MG63 (cell line): ENCODE results near the gene ABHD16A. TPM values are rescaled to one million over a fixed set of nuclear protein-coding genes. Genes with fewer than 3 reads are reported as not detected.

ENCODE experiments used
- DNase-seq: peaks from one replicate; pipeline ENCODE4 v3.0.0-alpha.2; 2020
- H3K27me3 ChIP-seq: fragments of 250-450 bp; sonication (Bioruptor Pico); 2 replicates; pipeline ENCODE4 v1.5.1; 2020; ENCODE audit warnings: mild to moderate bottlenecking, moderate library complexity
- H3K36me3 ChIP-seq: fragments of 250-450 bp; sonication (Bioruptor Pico); 2 replicates; pipeline ENCODE4 v1.5.1; 2020; ENCODE audit warnings: mild to moderate bottlenecking, moderate library complexity
- H3K4me3 ChIP-seq: fragments of 250-450 bp; sonication (Bioruptor Pico); 2 replicates; pipeline ENCODE4 v1.5.1; 2020; ENCODE audit warnings: mild to moderate bottlenecking, moderate library complexity
- H3K9me3 ChIP-seq: fragments of 250-450 bp; sonication (Bioruptor Pico); 2 replicates; pipeline ENCODE4 v1.5.1; 2020; ENCODE audit warnings: mild to moderate bottlenecking, moderate library complexity
- total RNA-seq: library from RNA; depleted of rRNA; stranded (reverse); fragments of >200 nt; shearing (Covaris generic); gene quantifications from 2 replicates; pipeline ENCODE4 v1.2.3, GENCODE V29; 2014; ENCODE audit warnings: low replicate concordance

Gene ABHD16A
- total RNA-seq, 1 experiment from 2014 or later: 43.4 TPM

DNA sequence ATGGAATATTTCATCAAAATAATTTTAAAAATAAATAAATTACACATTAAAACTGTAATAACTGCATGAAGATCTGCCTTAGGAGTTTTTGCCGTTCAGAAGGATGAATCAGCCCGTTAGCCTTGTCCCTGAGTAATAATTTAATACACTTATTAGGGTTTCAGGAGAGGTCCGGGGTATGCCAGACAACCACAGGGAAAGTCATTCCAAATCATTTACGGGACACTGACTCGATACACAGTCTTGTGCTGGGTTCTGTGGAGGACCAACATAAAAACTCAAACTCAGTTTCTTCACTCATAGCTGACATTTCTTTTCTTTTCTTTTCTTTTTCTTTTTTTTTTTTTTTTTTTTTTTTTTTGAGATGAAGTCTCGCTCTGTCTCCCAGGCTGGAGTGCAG is 2.8 kb upstream of the ABHD16A start:
- H3K9me3 ChIP-seq: no peaks in the 10 kb centered on the region
- H3K27me3 ChIP-seq: no peaks in the 10 kb centered on the region
- H3K4me3 ChIP-seq: no peak overlapping the region
- no peaks in the 10 kb centered on the region for H3K36me3 ChIP-seq
- DNase-seq: no peak

- peak; percentile 4 for DNase-seq
- no peaks in the 10 kb centered on the region for H3K36me3 ChIP-seq
- no peaks in the 10 kb centered on the region for H3K9me3 ChIP-seq
- H3K27me3 ChIP-seq: no peaks in the 10 kb centered on the region
- peak overlapping the region; percentile 91 for H3K4me3 ChIP-seq
Measured at GRCh38 chr6:31702405-31702818, 712 bp downstream of the ABHD16A start.

- Histone ChIP-seq H3K4me3 (peak overlapping the region; percentile 91), H3K36me3 (no peaks in the 10 kb centered on the region), H3K9me3 (no peaks in the 10 kb centered on the region), H3K27me3 (no peaks in the 10 kb centered on the region)
- no peak for DNase-seq
Measured at GRCh38 chr6:31701666-31702404, 1.3 kb downstream of the ABHD16A start.

- no peak for DNase-seq
Measured at GRCh38 chr6:31700740-31701401, 2.3 kb downstream of the ABHD16A start.

GRCh38 chr6:31697555-31697954 is 5.6 kb downstream of the ABHD16A start:
- H3K4me3 ChIP-seq: no peak overlapping the region
- H3K27me3 ChIP-seq: no peaks in the 10 kb centered on the region
- DNase-seq: peak; percentile 9
- H3K9me3 ChIP-seq: no peaks in the 10 kb centered on the region
- H3K36me3 ChIP-seq: no peaks in the 10 kb centered on the region

More at GRCh38 chr6:31700740-31701401, 2.3 kb downstream of the ABHD16A start:
- Histone ChIP-seq H3K9me3 (no peaks in the 10 kb centered on the region), H3K36me3 (no peaks in the 10 kb centered on the region), H3K4me3 (no peak overlapping the region), H3K27me3 (no peaks in the 10 kb centered on the region)

GRCh38 chr6:31693535-31693934 is 9.6 kb downstream of the ABHD16A start:
- Histone ChIP-seq H3K27me3 (no peaks in the 10 kb centered on the region), H3K4me3 (no peak overlapping the region), H3K36me3 (no peaks in the 10 kb centered on the region), H3K9me3 (no peaks in the 10 kb centered on the region)
- DNase-seq: no peak

DNA sequence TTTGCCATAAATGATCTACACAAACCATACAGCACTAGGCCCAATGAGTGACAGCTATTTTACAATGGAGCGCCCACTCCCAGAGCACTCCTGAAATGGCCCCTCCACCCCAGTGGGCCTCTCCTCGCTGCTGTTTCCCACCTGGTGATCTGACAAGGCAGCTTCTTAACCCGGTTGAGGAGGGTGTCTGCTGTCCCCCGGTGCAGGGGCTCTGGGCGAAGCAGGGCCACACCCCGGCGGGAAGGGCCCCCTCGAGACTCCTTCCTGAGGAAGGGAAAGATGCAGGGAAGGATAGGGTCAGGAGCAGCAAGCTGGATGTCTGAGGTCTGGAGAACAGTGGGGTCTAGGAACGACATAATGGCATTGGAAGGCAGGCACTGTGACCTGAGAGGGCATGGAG is 10.2 kb downstream of the ABHD16A start:
- Histone ChIP-seq H3K36me3 (no peaks in the 10 kb centered on the region), H3K4me3 (no peak overlapping the region), H3K27me3 (no peaks in the 10 kb centered on the region), H3K9me3 (no peaks in the 10 kb centered on the region)
- DNase-seq: no peak

DNA sequence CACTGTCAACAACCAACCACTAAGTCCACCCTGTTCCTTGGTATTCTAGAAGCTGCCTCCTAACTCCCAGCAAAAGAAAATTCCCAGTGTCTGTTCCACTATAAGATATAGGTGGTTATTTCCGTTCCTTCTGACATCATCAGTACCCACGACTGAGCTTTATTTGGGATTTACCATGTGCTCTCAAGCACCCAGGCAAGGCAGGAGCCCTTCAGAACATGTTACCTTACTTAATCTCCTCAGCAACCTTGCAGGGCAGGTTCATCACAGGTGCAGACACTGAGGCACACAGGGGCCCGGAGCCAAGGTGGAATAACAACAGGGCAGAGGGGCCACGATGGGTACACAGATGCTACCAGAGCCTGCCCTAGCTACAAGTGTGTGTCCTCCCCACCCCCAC is 10.8 kb downstream of the ABHD16A start:
- Histone ChIP-seq H3K9me3 (no peaks in the 10 kb centered on the region), H3K27me3 (no peaks in the 10 kb centered on the region), H3K36me3 (no peaks in the 10 kb centered on the region), H3K4me3 (no peak overlapping the region)
- DNase-seq: no peak

DNA sequence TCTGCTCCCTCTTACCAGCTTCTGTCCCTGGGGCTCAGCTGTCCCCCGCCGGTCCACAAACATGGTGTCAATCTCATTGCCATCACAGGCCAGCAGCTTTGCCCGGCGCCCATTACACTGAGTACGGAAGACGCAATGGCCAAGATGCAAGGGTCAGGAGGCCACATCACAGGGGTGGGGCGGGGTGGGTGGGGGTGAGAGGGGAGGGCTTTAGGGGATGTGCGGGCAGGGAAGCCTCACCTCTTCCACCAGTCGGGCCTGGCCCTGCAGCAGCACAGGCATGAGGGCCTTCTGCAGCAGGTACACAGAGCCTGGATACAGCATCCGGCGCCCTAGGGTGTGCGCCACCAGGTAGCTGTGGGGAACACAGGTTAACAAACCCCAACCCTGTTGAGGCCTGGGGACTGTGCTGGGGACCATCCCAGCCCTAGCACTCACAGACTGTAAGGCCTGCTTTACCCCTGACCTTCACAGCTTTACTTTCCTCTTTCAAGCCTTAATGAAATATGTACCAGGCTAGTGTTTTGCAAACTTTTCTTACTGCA is 11.5 kb downstream of the ABHD16A start:
- Histone ChIP-seq H3K27me3 (no peaks in the 10 kb centered on the region), H3K36me3 (no peaks in the 10 kb centered on the region), H3K4me3 (no peak overlapping the region), H3K9me3 (no peaks in the 10 kb centered on the region)
- DNase-seq: no peak

GRCh38 chr6:31691078-31691463 is 12.1 kb downstream of the ABHD16A start:
- H3K9me3 ChIP-seq: no peaks in the 10 kb centered on the region
- no peak overlapping the region for H3K4me3 ChIP-seq
- no peak for DNase-seq
- H3K27me3 ChIP-seq: no peaks in the 10 kb centered on the region
- H3K36me3 ChIP-seq: no peaks in the 10 kb centered on the region

- H3K36me3 ChIP-seq: no peaks in the 10 kb centered on the region
- no peak for DNase-seq
Measured at GRCh38 chr6:31690231-31691077, 12.7 kb downstream of the ABHD16A start.

GRCh38 chr6:31689249-31690110 is 13.6 kb downstream of the ABHD16A start:
- Histone ChIP-seq H3K9me3 (no peaks in the 10 kb centered on the region), H3K27me3 (no peaks in the 10 kb centered on the region), H3K36me3 (no peaks in the 10 kb centered on the region), H3K4me3 (no peak overlapping the region)
- no peak for DNase-seq

More at GRCh38 chr6:31690231-31691077, 12.7 kb downstream of the ABHD16A start:
- no peaks in the 10 kb centered on the region for H3K9me3 ChIP-seq
- H3K27me3 ChIP-seq: no peaks in the 10 kb centered on the region
- H3K4me3 ChIP-seq: no peak overlapping the region

GRCh38 chr6:31687860-31688693 is 15.0 kb downstream of the ABHD16A start:
- Histone ChIP-seq H3K4me3 (no peak overlapping the region), H3K9me3 (no peaks in the 10 kb centered on the region), H3K27me3 (no peaks in the 10 kb centered on the region), H3K36me3 (no peaks in the 10 kb centered on the region)
- DNase-seq: no peak

DNA sequence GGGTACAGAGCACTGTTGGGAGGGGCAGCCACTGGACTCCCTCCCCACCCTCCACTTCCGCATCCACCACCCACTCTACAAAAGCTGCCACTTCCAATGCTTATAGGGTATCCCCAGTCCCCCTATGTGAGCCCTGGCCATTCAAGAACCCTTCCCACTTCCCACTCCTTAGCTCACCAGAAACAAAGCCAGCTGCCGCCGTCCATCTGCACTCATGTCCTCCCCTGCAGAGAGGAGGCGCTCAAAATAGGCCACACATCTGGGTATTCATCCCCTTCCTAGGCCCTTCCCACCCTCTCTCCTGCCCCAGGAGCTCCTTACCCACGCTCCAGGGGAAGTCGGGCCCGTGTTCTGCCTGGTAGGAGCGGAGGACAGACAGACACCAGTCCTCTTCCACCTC is 15.8 kb downstream of the ABHD16A start:
- H3K4me3 ChIP-seq: no peak overlapping the region
- DNase-seq: no peak
- H3K9me3 ChIP-seq: no peaks in the 10 kb centered on the region
- no peaks in the 10 kb centered on the region for H3K36me3 ChIP-seq
- no peaks in the 10 kb centered on the region for H3K27me3 ChIP-seq

- Histone ChIP-seq H3K27me3 (no peaks in the 10 kb centered on the region), H3K4me3 (no peak overlapping the region), H3K9me3 (no peaks in the 10 kb centered on the region), H3K36me3 (no peaks in the 10 kb centered on the region)
- no peak for DNase-seq
Measured at GRCh38 chr6:31686483-31686882, 16.6 kb downstream of the ABHD16A start.
